ENCODE results near the gene UBR4.

UBR4 gene

GRCh38 chr1:19042675-19043578 lies 167.1 kb downstream of the UBR4 start:
- DNase-seq = no peak
- no peak for TF ChIP-seq POLR2A (IDR thresholded peaks at IDR 0.05; ENCODE audit: low read length)
- no peak for TF ChIP-seq GATA1 (IDR thresholded peaks at IDR 0.05; ENCODE audit: low read depth, low read length)

GRCh38 chr1:19040010-19040680 lies 169.9 kb downstream of the UBR4 start:
- no peak for DNase-seq
- TF ChIP-seq GATA1 (IDR thresholded peaks at IDR 0.05; ENCODE audit: low read depth, low read length) (no peak), POLR2A (IDR thresholded peaks at IDR 0.05; ENCODE audit: low read length) (no peak)

GRCh38 chr1:19038732-19039131 lies 171.3 kb downstream of the UBR4 start:
- TF ChIP-seq GATA1 (IDR thresholded peaks at IDR 0.05; ENCODE audit: low read depth, low read length) (no peak), POLR2A (IDR thresholded peaks at IDR 0.05; ENCODE audit: low read length) (no peak)

GRCh38 chr1:19038096-19038495 lies 172.0 kb downstream of the UBR4 start:
- TF ChIP-seq POLR2A (IDR thresholded peaks at IDR 0.05; ENCODE audit: low read length) (no peak), GATA1 (IDR thresholded peaks at IDR 0.05; ENCODE audit: low read depth, low read length) (no peak)
- DNase-seq = no peak

More at GRCh38 chr1:19038732-19039131, 171.3 kb downstream of the UBR4 start:
- no peak for DNase-seq

- TF ChIP-seq POLR2A (IDR thresholded peaks at IDR 0.05; ENCODE audit: low read length) (no peak), GATA1 (IDR thresholded peaks at IDR 0.05; ENCODE audit: low read depth, low read length) (no peak)
- DNase-seq = no peak
Observed at GRCh38 chr1:19037659-19038058, 172.4 kb downstream of the UBR4 start.

GRCh38 chr1:19036813-19037605 lies 173.1 kb downstream of the UBR4 start:
- DNase-seq = no peak

GRCh38 chr1:19036041-19036812 lies 173.8 kb downstream of the UBR4 start:
- TF ChIP-seq GATA1 (IDR thresholded peaks at IDR 0.05; ENCODE audit: low read depth, low read length) = no peak
- TF ChIP-seq POLR2A (IDR thresholded peaks at IDR 0.05; ENCODE audit: low read length) = no peak
- DNase-seq = no peak

More at GRCh38 chr1:19036813-19037605, 173.1 kb downstream of the UBR4 start:
- TF ChIP-seq POLR2A (IDR thresholded peaks at IDR 0.05; ENCODE audit: low read length) (no peak), GATA1 (IDR thresholded peaks at IDR 0.05; ENCODE audit: low read depth, low read length) (no peak)

GRCh38 chr1:19035377-19036040 lies 174.6 kb downstream of the UBR4 start:
- TF ChIP-seq GATA1 (IDR thresholded peaks at IDR 0.05; ENCODE audit: low read depth, low read length) = no peak
- TF ChIP-seq POLR2A (IDR thresholded peaks at IDR 0.05; ENCODE audit: low read length) = no peak
- no peak for DNase-seq

GRCh38 chr1:19034721-19035120 lies 175.3 kb downstream of the UBR4 start:
- no peak for DNase-seq
- no peak for TF ChIP-seq POLR2A (IDR thresholded peaks at IDR 0.05; ENCODE audit: low read length)
- no peak for TF ChIP-seq GATA1 (IDR thresholded peaks at IDR 0.05; ENCODE audit: low read depth, low read length)

GRCh38 chr1:19033926-19034680 lies 176.0 kb downstream of the UBR4 start:
- no peak for DNase-seq
- no peak for TF ChIP-seq GATA1 (IDR thresholded peaks at IDR 0.05; ENCODE audit: low read depth, low read length)
- TF ChIP-seq POLR2A (IDR thresholded peaks at IDR 0.05; ENCODE audit: low read length) = no peak

- TF ChIP-seq GATA1 (IDR thresholded peaks at IDR 0.05; ENCODE audit: low read depth, low read length) (no peak), POLR2A (IDR thresholded peaks at IDR 0.05; ENCODE audit: low read length) (no peak)
- no peak for DNase-seq
Observed at GRCh38 chr1:19033515-19033839, 176.6 kb downstream of the UBR4 start.
